H1 (cell line): ENCODE results near the gene FKBP5. TPM values are rescaled to one million over a fixed set of nuclear protein-coding genes. Genes with fewer than 3 reads are reported as not detected.

Experiments
- CTCF ChIA-PET: fragments of 300-600 bp; sonication (Branson Sonifier 250); formaldehyde crosslinking; loops from one replicate; lab custom pipeline; 2021; ENCODE audit not compliant: partially characterized antibody; lab: Charles Lee
- POLR2A ChIA-PET: fragments of 300-600 bp; sonication (Branson Sonifier 250); formaldehyde crosslinking; loops from one replicate; lab custom pipeline; 2021; ENCODE audit warnings: inconsistent platforms; ENCODE audit not compliant: partially characterized antibody; lab: Charles Lee
- DNase-seq, 2 experiments: peaks; one replicate each; pipeline versions ENCODE4 v3.0.0 to v3.0.0-alpha.2; 2010 to 2022; ENCODE audit warnings: low spot score in 2 of 2, low read depth in 1 of 2, mixed read lengths in 1 of 2
- FAIRE-seq: peaks from 2 replicates; lab custom pipeline; 2011; peaks lifted over from hg19 to GRCh38; lab: Jason Lieb, UNC
- H2AFZ ChIP-seq: 2 replicates; pipeline ENCODE4 v1.8.1; 2012; ENCODE audit warnings: low read length, inconsistent platforms
- H2AK5ac ChIP-seq: 2 replicates; pipeline ENCODE4 v1.6.1; 2013; ENCODE audit warnings: low read depth, low read length
- H2BK120ac ChIP-seq: replicated peaks from 2 replicates; pipeline ENCODE3; 2013; ENCODE audit warnings: low read depth, low read length, inconsistent platforms
- H2BK12ac ChIP-seq: 2 replicates; pipeline ENCODE4 v1.6.1; 2013; ENCODE audit warnings: low read depth, low read length
- H2BK15ac ChIP-seq: 2 replicates; pipeline ENCODE4 v1.6.1; 2013; ENCODE audit warnings: low read length
- H2BK20ac ChIP-seq: 2 replicates; pipeline ENCODE4 v1.6.1; 2013; ENCODE audit warnings: low read length
- H2BK5ac ChIP-seq: 2 replicates; pipeline ENCODE4 v1.6.1; 2013; ENCODE audit warnings: low read depth, low read length
- H3K14ac ChIP-seq: 2 replicates; pipeline ENCODE4 v1.6.1; 2013; ENCODE audit warnings: inconsistent platforms; ENCODE audit not compliant: insufficient read length
- H3K18ac ChIP-seq: 2 replicates; pipeline ENCODE4 v1.6.1; 2013; ENCODE audit warnings: low read length; ENCODE audit errors: extremely low read depth
- H3K23ac ChIP-seq: 2 replicates; pipeline ENCODE4 v1.6.1; 2013; ENCODE audit warnings: inconsistent platforms; ENCODE audit not compliant: insufficient read length
- H3K23me2 ChIP-seq: 2 replicates; pipeline ENCODE4 v1.6.1; 2013; ENCODE audit warnings: low read depth, low read length
- H3K27ac ChIP-seq: 2 replicates; pipeline ENCODE4 v1.6.1; 2011; ENCODE audit warnings: low read depth, low read length, inconsistent platforms
- H3K27me3 ChIP-seq, 4 experiments: replicated peaks in 1 of 4; 1 replicate in 1 of 4; 2 replicates in 3 of 4; pipeline versions ENCODE4 v1.6.1 to v1.8.1; 2011 to 2013; ENCODE audit warnings: low read length in 3 of 4, mild to moderate bottlenecking in 3 of 4, inconsistent platforms in 2 of 4, mixed read lengths in 2 of 4, moderate library complexity in 1 of 4; ENCODE audit not compliant: control insufficient read depth in 3 of 4, insufficient read depth in 3 of 4; ENCODE audit errors: extremely low read depth in 1 of 4
- H3K36me3 ChIP-seq, 4 experiments: 2 replicates each; pipeline versions ENCODE4 v1.6.1 to v1.8.1; 2011 to 2013; ENCODE audit warnings: mild to moderate bottlenecking in 4 of 4, low read length in 3 of 4, moderate library complexity in 2 of 4, control low read depth in 1 of 4, inconsistent platforms in 1 of 4; ENCODE audit not compliant: insufficient read depth in 4 of 4, control insufficient read depth in 2 of 4
- H3K4ac ChIP-seq: replicated peaks from 2 replicates; pipeline ENCODE3; 2013; ENCODE audit warnings: low read length, low read depth, mixed read lengths, inconsistent platforms; ENCODE audit not compliant: insufficient read length
- H3K4me1 ChIP-seq, 4 experiments: replicated peaks in 1 of 4; 1 replicate in 1 of 4; 2 replicates in 3 of 4; pipeline versions ENCODE4 v1.6.1 to v1.8.1; 2011 to 2013; ENCODE audit warnings: low read length in 3 of 4, inconsistent platforms in 2 of 4, mixed read lengths in 1 of 4; ENCODE audit not compliant: insufficient read depth in 4 of 4, control insufficient read depth in 3 of 4
- H3K4me2 ChIP-seq, 2 experiments: 2 replicates each; pipeline versions ENCODE4 v1.6.1 to v1.8.1; 2011 to 2013; ENCODE audit warnings: low read depth in 2 of 2, low read length in 2 of 2, control low read depth in 1 of 2, inconsistent platforms in 1 of 2, mild to moderate bottlenecking in 1 of 2; ENCODE audit not compliant: insufficient read depth in 1 of 2
- H3K4me3 ChIP-seq, 4 experiments: fragments of 200-600, 300-600 bp in 1 of 4; sonication (generic), shearing (Covaris generic), sonication (Bioruptor Twin) in 1 of 4; 2 replicates each; pipeline versions ENCODE4 v1.5.1 to v1.8.1; 2011 to 2016; ENCODE audit warnings: low read length in 4 of 4, low read depth in 3 of 4, control low read depth in 2 of 4, inconsistent platforms in 2 of 4, mild to moderate bottlenecking in 2 of 4, mixed read lengths in 1 of 4, moderate library complexity in 1 of 4; ENCODE audit not compliant: insufficient read depth in 2 of 4; ENCODE audit errors: extremely low read depth in 1 of 4
- H3K56ac ChIP-seq: replicated peaks from 2 replicates; pipeline ENCODE3; 2013; ENCODE audit warnings: low read depth, mild to moderate bottlenecking, mixed read lengths, low read length, inconsistent platforms; ENCODE audit not compliant: insufficient read length
- H3K79me1 ChIP-seq: 2 replicates; pipeline ENCODE4 v1.6.1; 2013; ENCODE audit warnings: low read depth, low read length, control low read depth
- H3K79me2 ChIP-seq, 2 experiments: 2 replicates each; pipeline versions ENCODE4 v1.6.1 to v1.8.1; 2012 to 2013; ENCODE audit warnings: low read length in 2 of 2, mild to moderate bottlenecking in 2 of 2, inconsistent platforms in 1 of 2; ENCODE audit not compliant: insufficient read depth in 2 of 2, control insufficient read depth in 1 of 2
- H3K9ac ChIP-seq, 4 experiments: replicated peaks in 1 of 4; 1 replicate in 1 of 4; 2 replicates in 3 of 4; pipeline versions ENCODE4 v1.6.1 to v1.8.1; 2011 to 2013; ENCODE audit warnings: low read depth in 3 of 4, low read length in 3 of 4, control low read depth in 2 of 4, mild to moderate bottlenecking in 2 of 4, moderate library complexity in 2 of 4, inconsistent platforms in 1 of 4; ENCODE audit errors: extremely low read depth in 1 of 4
- H3K9me3 ChIP-seq, 2 experiments: 2 replicates each; pipeline versions ENCODE4 v1.6.1 to v1.8.1; 2012 to 2013; ENCODE audit warnings: mild to moderate bottlenecking in 2 of 2, moderate library complexity in 2 of 2, control low read depth in 1 of 2, inconsistent platforms in 1 of 2, low read depth in 1 of 2, low read length in 1 of 2, mixed read lengths in 1 of 2; ENCODE audit not compliant: insufficient read depth in 2 of 2
- H4K20me1 ChIP-seq, 2 experiments: replicated peaks in 1 of 2; 2 replicates each; pipeline versions ENCODE3 to v1.8.1; 2011 to 2013; ENCODE audit warnings: inconsistent platforms in 2 of 2, low read length in 2 of 2, mild to moderate bottlenecking in 1 of 2; ENCODE audit not compliant: insufficient read depth in 2 of 2, control insufficient read depth in 1 of 2
- H4K5ac ChIP-seq: 2 replicates; pipeline ENCODE4 v1.6.1; 2013; ENCODE audit warnings: low read length, low read depth, mixed read lengths, inconsistent platforms; ENCODE audit not compliant: insufficient read length
- H4K8ac ChIP-seq: 2 replicates; pipeline ENCODE4 v1.8.0; 2013; ENCODE audit warnings: mild to moderate bottlenecking, moderate library complexity, low read length, inconsistent platforms; ENCODE audit not compliant: insufficient read depth; ENCODE audit errors: extremely low read depth
- H4K91ac ChIP-seq: replicated peaks from 2 replicates; pipeline ENCODE3; 2013; ENCODE audit warnings: low read length, mixed read lengths, inconsistent platforms; ENCODE audit not compliant: insufficient read length
- BCL11A ChIP-seq, 2 experiments: IDR thresholded peaks; one replicate each; pipeline ENCODE4 v1.6.1; 2011; ENCODE audit warnings: low read depth in 2 of 2, low read length in 2 of 2, mild to moderate bottlenecking in 2 of 2
- CEBPB ChIP-seq: IDR thresholded peaks from 2 replicates; pipeline ENCODE4 v1.6.1; 2012; ENCODE audit warnings: low read depth, low read length
- CHD1 ChIP-seq: IDR thresholded peaks from 2 replicates; pipeline ENCODE4 v1.6.1; 2012; ENCODE audit warnings: low read depth, low read length, improper control_type of control experiment
- CTBP2 ChIP-seq: IDR thresholded peaks from 2 replicates; pipeline ENCODE4 v1.7.0; 2011; ENCODE audit warnings: borderline replicate concordance, mild to moderate bottlenecking, moderate library complexity, mixed read lengths, low read length; ENCODE audit not compliant: insufficient read depth, insufficient read length
- HDAC2 ChIP-seq, 2 experiments: fragments of 300-600 bp in 1 of 2; sonication (generic) in 1 of 2; IDR thresholded peaks; 2 replicates each; pipeline ENCODE4 v1.6.1; 2011 to 2012; ENCODE audit warnings: low read depth in 2 of 2, low read length in 2 of 2, mild to moderate bottlenecking in 2 of 2, moderate library complexity in 2 of 2, borderline replicate concordance in 1 of 2, inconsistent platforms in 1 of 2
- KDM5A ChIP-seq: fragments of 200-600 bp; IDR thresholded peaks from 2 replicates; pipeline ENCODE4 v1.7.1; 2012; ENCODE audit warnings: mild to moderate bottlenecking, low read length, inconsistent platforms, mixed read lengths
- MAFK ChIP-seq: IDR thresholded peaks from 2 replicates; pipeline ENCODE4 v1.6.1; 2012; ENCODE audit warnings: low read depth, mild to moderate bottlenecking, improper control_type of control experiment, low read length
- PHF8 ChIP-seq: fragments of 200-600 bp; sonication (generic); conservative IDR thresholded peaks from 2 replicates; pipeline ENCODE4 v1.7.1; 2012; ENCODE audit warnings: low read depth, mild to moderate bottlenecking, inconsistent platforms, low read length, moderate library complexity
- RXRA ChIP-seq: IDR thresholded peaks from 2 replicates; pipeline ENCODE4 v1.6.1; 2011; ENCODE audit warnings: low read depth, mild to moderate bottlenecking, low read length, moderate library complexity; ENCODE audit not compliant: insufficient read depth
- SIN3A ChIP-seq, 2 experiments: IDR thresholded peaks in 1 of 2; conservative IDR thresholded peaks in 1 of 2; 2 replicates each; pipeline ENCODE4 v1.6.1; 2011 to 2012; ENCODE audit warnings: low read length in 2 of 2, improper control_type of control experiment in 1 of 2, low read depth in 1 of 2, mild to moderate bottlenecking in 1 of 2
- SIRT6 ChIP-seq: IDR thresholded peaks from one replicate; pipeline ENCODE4 v1.7.1; 2012; ENCODE audit warnings: low read length, inconsistent platforms
- SUZ12 ChIP-seq: fragments of 200-600 bp; sonication (generic); IDR thresholded peaks from 2 replicates; pipeline ENCODE4 v1.6.1; 2012; ENCODE audit warnings: mild to moderate bottlenecking, inconsistent platforms, low read length, moderate library complexity, mixed read lengths
- WGBS, 2 experiments: shearing (Covaris generic) in 1 of 2; methylation state at CpG; one replicate each; pipeline versions ENCODE4 v1.1.6 to v1.1.7; 2013 to 2015; ENCODE audit warnings: low lambda C conversion rate in 2 of 2, mixed read lengths in 2 of 2, inconsistent platforms in 1 of 2, low coverage in 1 of 2, missing lambda C conversion rate in 1 of 2; ENCODE audit not compliant: insufficient replicate concordance in 2 of 2, insufficient coverage in 1 of 2, insufficient read length in 1 of 2; ENCODE audit errors: extremely low coverage in 1 of 2, missing lambda C conversion rate in 1 of 2; 5-methylcytosine and 5-hydroxymethylcytosine counted together
- polyA plus RNA-seq, 7 experiments: library from polyadenylated mRNA; depleted of rRNA in 3 of 7; stranded (reverse) in 5 of 7; unstranded in 2 of 7; fragments of >200 nt in 5 of 7; fragments of 200-250 nt in 2 of 7; gene quantifications; 1 replicate in 5 of 7; 2 replicates in 1 of 7; 4 replicates in 1 of 7; pipeline versions ENCODE4 v1.2.1 to v1.2.3, GENCODE V29; 2011 to 2013; ENCODE audit warnings: missing spikeins in 2 of 7, mixed read lengths in 2 of 7
- total RNA-seq: library from RNA; stranded (reverse); fragmentation: NEBNext Ultra II Directional; extraction: Animal tissue kit (Norgen Biotek cat#: 25700); gene quantifications from 2 replicates; pipeline ENCODE4 v1.2.1, GENCODE V29; 2021

The FKBP5 gene
- total and polyA plus RNA-seq, 2 of the 8 experiments (the other 6 are each of a cell fraction or from before 2014, with no cell fraction given), result 14.3 to 40.4 TPM

DNA sequence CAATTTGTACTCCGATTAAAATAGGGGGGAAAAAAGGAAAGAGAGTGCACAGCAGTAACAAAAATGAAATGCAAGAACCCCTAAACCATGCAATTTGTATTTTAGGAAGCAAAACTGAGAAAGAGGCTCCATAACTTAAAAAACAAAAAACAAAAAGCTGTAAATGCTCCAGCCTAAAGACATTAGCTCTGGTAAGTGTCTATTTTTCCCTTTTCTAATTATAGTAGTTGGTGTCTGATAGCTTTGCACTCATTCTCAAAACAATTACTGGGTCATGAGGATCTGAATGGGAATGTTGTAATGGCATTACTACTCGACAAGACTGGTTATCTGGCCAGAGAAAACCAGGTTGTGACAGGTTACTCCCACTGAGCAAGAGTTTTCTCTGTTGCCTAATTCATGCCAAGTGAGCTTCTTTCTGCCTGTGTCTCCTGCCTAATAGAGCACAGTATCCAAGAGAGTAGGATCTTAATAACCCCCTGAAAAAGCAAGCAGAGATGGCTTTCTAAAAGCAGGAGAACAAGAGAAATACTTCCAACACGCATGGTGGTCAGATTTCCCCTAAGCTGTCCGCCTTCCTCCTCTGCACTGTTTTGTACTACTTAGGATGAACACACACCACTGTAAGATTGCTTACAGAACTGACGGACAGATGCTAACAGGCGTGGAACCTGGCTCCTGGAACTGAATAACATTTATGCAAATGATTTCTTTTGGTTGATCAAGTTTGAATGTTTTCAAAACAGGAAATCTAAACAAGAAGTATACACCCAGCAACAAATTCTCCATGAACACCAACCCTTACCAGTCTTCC lies 86.4 kb downstream of the FKBP5 start:
- Histone ChIP-seq H3K4ac (no peak overlapping the region), H4K8ac (no peak overlapping the region; the same call in 1 of the 2 replicates), H2BK20ac (no peak overlapping the region), H3K36me3 (no peaks in the 10 kb centered on the region), H3K4me3 (no peak overlapping the region), H3K79me2 (no peaks in the 10 kb centered on the region), H2BK15ac (no peak overlapping the region), H3K79me1 (no peaks in the 10 kb centered on the region), H3K18ac (no peak overlapping the region), H3K56ac (no peak overlapping the region), H3K27ac (no peak overlapping the region), H4K20me1 (peaks cover 0 to 2% of the 10 kb centered on the region in 2 experiments), H2BK120ac (no peak overlapping the region), H4K5ac (no peak overlapping the region), H2BK5ac (no peak overlapping the region), H3K14ac (no peak overlapping the region), H3K27me3 (no peaks in the 10 kb centered on the region), H3K23me2 (no peaks in the 10 kb centered on the region), H2BK12ac (no peak overlapping the region), H3K4me1 (peaks cover 2 to 16% (median 7%) of the 10 kb centered on the region in 4 experiments; a peak in 5 of 7 replicates), H4K91ac (no peak overlapping the region), H3K9ac (no peak overlapping the region), H3K23ac (no peak overlapping the region), H3K4me2 (no peak overlapping the region; a peak in 2 of 4 replicates), H2AFZ (no peak overlapping the region), H2AK5ac (no peak overlapping the region), H3K9me3 (no peaks in the 10 kb centered on the region)
- FAIRE-seq, result no peak
- CTCF ChIA-PET, result interaction anchor here (0.7 to 3.6 kb wide), 8 partner anchors 18 to 134 kb away, joined by 3 to 26 read pairs (median 5); partner anchors contain the start of gene ARMC12
- DNase-seq, result no peak
- 81% methylated on average over 6 of the region's 6 CpGs; no CpG with 5 or more reads in 1 of the 2 experiments for WGBS, 2 experiments
- POLR2A ChIA-PET, result interaction anchor here (0.7 to 1.5 kb wide), 6 partner anchors 9 to 426 kb away, joined by 3 read pairs; partner anchors contain the start of gene MAPK14
- TF ChIP-seq CTBP2 (no peak), BCL11A (IDR thresholded peaks at IDR 0.05; ENCODE audit: low read depth in 2 of 2, low read length in 2 of 2) (no peak), SUZ12 (no peak), RXRA (no peak), CHD1 (no peak), SIN3A (conservative IDR thresholded peaks at IDR 0.05 in 1 of 2, IDR thresholded peaks at IDR 0.05 in 1 of 2; ENCODE audit: low read depth in 1 of 2, low read length in 2 of 2) (no peak), CEBPB (no peak), MAFK (no peak), SIRT6 (no peak), KDM5A (no peak), HDAC2 (IDR thresholded peaks at IDR 0.05; ENCODE audit: borderline replicate concordance in 1 of 2, low read depth in 2 of 2, low read length in 2 of 2) (no peak), PHF8 (no peak)
